OCI-LY3 (cell line): Measurements from ENCODE around the gene ZBTB45.

Experiments
- CTCF ChIP-seq: fragments of 200-600, 300-600 bp; sonication (generic); IDR thresholded peaks from 2 replicates; pipeline ENCODE4 v1.5.1; 2014; ENCODE audit warnings: antibody characterized with exemption, low read length, low read depth
- EZH2phosphoT487 ChIP-seq: fragments of 200-600 bp; shearing (Covaris generic); IDR thresholded peaks from 2 replicates; pipeline ENCODE4 v1.6.1; 2018; ENCODE audit warnings: antibody characterized with exemption, mixed run types, low read depth

- TF ChIP-seq CTCF (no peak), EZH2phosphoT487 (no peak)
Observed at GRCh38 chr19:58538257-58539168, 18.9 kb upstream of the ZBTB45 start.
